Neural cell (in vitro differentiated cells): ENCODE measurements around the gene USP38.

Experiments
- CTCF ChIP-seq: fragments of 450-650 bp; IDR thresholded peaks from 2 replicates; pipeline ENCODE4 v1.5.1; 2014; ENCODE audit warnings: antibody characterized with exemption, mild to moderate bottlenecking, moderate library complexity; ENCODE audit not compliant: poor library complexity, severe bottlenecking
- EP300 ChIP-seq: fragments of 450-650 bp; conservative IDR thresholded peaks from 2 replicates; pipeline ENCODE4 v1.6.1; 2014; ENCODE audit warnings: antibody characterized with exemption, mild to moderate bottlenecking, moderate library complexity; ENCODE audit not compliant: poor library complexity, severe bottlenecking
- EZH2 ChIP-seq: fragments of 200-600, 300-800 bp; shearing (Covaris generic), sonication (generic); IDR thresholded peaks from 2 replicates; pipeline ENCODE4 v1.6.1; 2014; ENCODE audit warnings: antibody characterized with exemption, low read length, borderline replicate concordance, mild to moderate bottlenecking; ENCODE audit not compliant: insufficient read depth, poor library complexity, severe bottlenecking
- MXI1 ChIP-seq: fragments of 450-650 bp; conservative IDR thresholded peaks from 2 replicates; pipeline ENCODE4 v1.6.1; 2014; ENCODE audit warnings: antibody characterized with exemption, mild to moderate bottlenecking; ENCODE audit not compliant: poor library complexity, severe bottlenecking
- POLR2AphosphoS5 ChIP-seq: IDR thresholded peaks from 2 replicates; pipeline ENCODE4 v1.6.1; 2012
- RAD21 ChIP-seq: fragments of 450-650 bp; conservative IDR thresholded peaks from 2 replicates; pipeline ENCODE4 v1.6.1; 2014; ENCODE audit warnings: antibody characterized with exemption, mild to moderate bottlenecking, moderate library complexity
- REST ChIP-seq: IDR thresholded peaks from 2 replicates; pipeline ENCODE4 v1.6.1; 2012; ENCODE audit warnings: borderline replicate concordance
- SMC3 ChIP-seq: fragments of 450-650 bp; conservative IDR thresholded peaks from 2 replicates; pipeline ENCODE4 v1.6.1; 2014; ENCODE audit warnings: antibody characterized with exemption, mild to moderate bottlenecking, moderate library complexity; ENCODE audit not compliant: poor library complexity
- TAF1 ChIP-seq: IDR thresholded peaks from 2 replicates; pipeline ENCODE4 v1.6.1; 2012; ENCODE audit warnings: low read depth

GRCh38 chr4:143257356-143257755 is 72.6 kb downstream of the USP38 start:
- TF ChIP-seq POLR2AphosphoS5 = no peak
- TF ChIP-seq RAD21 = no peak
- no peak for TF ChIP-seq CTCF
- TF ChIP-seq EZH2 = no peak
- no peak for TF ChIP-seq EP300
- no peak for TF ChIP-seq REST
- no peak for TF ChIP-seq TAF1
- TF ChIP-seq SMC3 = no peak
- TF ChIP-seq MXI1 = no peak
